Cardiac muscle cell (in vitro differentiated cells and primary cell): ENCODE results near the gene R3HDML. TPM values are rescaled to one million over a fixed set of nuclear protein-coding genes. Genes with fewer than 3 reads are reported as not detected.

ENCODE experiments used
- DNase-seq, 2 donors: peaks; one replicate each; pipeline versions ENCODE4 v3.0.0 to v3.0.0-alpha.2; 2010 to 2017; ENCODE audit warnings: low read depth in 1 of 2, low spot score in 1 of 2
- H3K27ac ChIP-seq: fragments of 200-600 bp; sonication (generic); 2 replicates; pipeline ENCODE4 v1.5.1; 2016
- H3K27me3 ChIP-seq: fragments of 200-600 bp; sonication (generic); 2 replicates; pipeline ENCODE4 v1.6.0; 2016; ENCODE audit warnings: control low read depth
- H3K36me3 ChIP-seq: fragments of 200-600 bp; sonication (generic); 2 replicates; pipeline ENCODE4 v1.5.1; 2016; ENCODE audit warnings: control low read depth
- H3K4me1 ChIP-seq: fragments of 200-600 bp; sonication (generic); 2 replicates; pipeline ENCODE4 v1.8.1; 2017; ENCODE audit warnings: low read depth, mild to moderate bottlenecking, mixed run types
- H3K4me3 ChIP-seq: fragments of 200-600 bp; sonication (generic); 2 replicates; pipeline ENCODE4 v1.5.1; 2016; ENCODE audit warnings: mild to moderate bottlenecking
- H3K9me3 ChIP-seq: fragments of 200-600 bp; sonication (generic); 2 replicates; pipeline ENCODE4 v1.5.1; 2017; ENCODE audit warnings: low read depth, mild to moderate bottlenecking, control low read depth
- polyA plus RNA-seq: library from polyadenylated mRNA; unstranded; fragments of >200 nt; fragmentation: Nextera tagmentation; extraction: Ambion mirVana; gene quantifications from 2 replicates; pipeline ENCODE4 v1.2.1, GENCODE V29; 2016
- total RNA-seq: library from RNA; depleted of rRNA; stranded (reverse); fragments of >200 nt; gene quantifications from 2 replicates; pipeline ENCODE4 v1.2.3, GENCODE V29; 2016
- TF ChIP-seq, protein P1 (sequence below): IDR thresholded peaks from 2 replicates; pipeline ENCODE4 v1.5.1; 2012; ENCODE audit warnings: low read depth, mild to moderate bottlenecking, low read length

The R3HDML gene
- total and polyA plus RNA-seq, 2 experiments from 2014 or later = not detected

GRCh38 chr20:44355498-44356352 is 18.9 kb downstream of the R3HDML start, which contains the start of gene HNF4A:
HNF4A (plus strand) TSS chr20:44355699; CDS start chr20:44355805, 106 bp downstream.
- no peaks in the 10 kb centered on the region for H3K9me3 ChIP-seq
- TF ChIP-seq, protein P1, sequence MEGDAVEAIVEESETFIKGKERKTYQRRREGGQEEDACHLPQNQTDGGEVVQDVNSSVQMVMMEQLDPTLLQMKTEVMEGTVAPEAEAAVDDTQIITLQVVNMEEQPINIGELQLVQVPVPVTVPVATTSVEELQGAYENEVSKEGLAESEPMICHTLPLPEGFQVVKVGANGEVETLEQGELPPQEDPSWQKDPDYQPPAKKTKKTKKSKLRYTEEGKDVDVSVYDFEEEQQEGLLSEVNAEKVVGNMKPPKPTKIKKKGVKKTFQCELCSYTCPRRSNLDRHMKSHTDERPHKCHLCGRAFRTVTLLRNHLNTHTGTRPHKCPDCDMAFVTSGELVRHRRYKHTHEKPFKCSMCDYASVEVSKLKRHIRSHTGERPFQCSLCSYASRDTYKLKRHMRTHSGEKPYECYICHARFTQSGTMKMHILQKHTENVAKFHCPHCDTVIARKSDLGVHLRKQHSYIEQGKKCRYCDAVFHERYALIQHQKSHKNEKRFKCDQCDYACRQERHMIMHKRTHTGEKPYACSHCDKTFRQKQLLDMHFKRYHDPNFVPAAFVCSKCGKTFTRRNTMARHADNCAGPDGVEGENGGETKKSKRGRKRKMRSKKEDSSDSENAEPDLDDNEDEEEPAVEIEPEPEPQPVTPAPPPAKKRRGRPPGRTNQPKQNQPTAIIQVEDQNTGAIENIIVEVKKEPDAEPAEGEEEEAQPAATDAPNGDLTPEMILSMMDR = no peak
- H3K4me1 ChIP-seq = no peaks in the 10 kb centered on the region
- H3K27me3 ChIP-seq = no peaks in the 10 kb centered on the region
- no peak within 1 kb of the TSS for H3K4me3 ChIP-seq
- no peaks in the 10 kb centered on the region for H3K36me3 ChIP-seq
- no peak within 1 kb of the TSS for H3K27ac ChIP-seq
- DNase-seq = no peak

- no peaks in the 10 kb centered on the region for H3K9me3 ChIP-seq
- DNase-seq = peak in 1 of 2 donors; percentile 4
- H3K4me3 ChIP-seq = no peak overlapping the region
- no peaks in the 10 kb centered on the region for H3K27me3 ChIP-seq
- H3K27ac ChIP-seq = no peak overlapping the region
- H3K4me1 ChIP-seq = no peaks in the 10 kb centered on the region
- no peaks in the 10 kb centered on the region for H3K36me3 ChIP-seq
- TF ChIP-seq, protein P1 = no peak
Observed at GRCh38 chr20:44356353-44356723, 19.5 kb downstream of the R3HDML start.

DNA sequence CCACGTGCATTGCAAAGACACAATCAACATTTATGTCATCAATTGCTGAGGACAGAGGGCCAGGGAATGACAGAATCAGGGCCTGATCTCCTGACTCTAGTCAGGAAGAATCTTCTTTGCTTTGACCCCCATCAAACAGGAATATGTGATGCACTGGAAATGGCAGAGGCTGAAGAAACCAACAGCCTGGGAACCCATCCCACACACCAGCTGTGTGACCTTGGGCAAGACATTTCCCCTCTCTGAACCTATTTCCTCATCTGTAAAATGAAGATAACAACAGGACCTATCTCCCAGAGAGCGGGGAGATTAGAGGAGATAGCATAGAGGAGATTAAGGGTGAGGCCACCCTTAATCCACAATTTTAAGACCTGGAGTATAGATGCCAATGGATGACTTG is 20.2 kb downstream of the R3HDML start:
- Histone ChIP-seq H3K4me1 (no peaks in the 10 kb centered on the region), H3K36me3 (no peaks in the 10 kb centered on the region), H3K27ac (no peak overlapping the region), H3K9me3 (no peaks in the 10 kb centered on the region), H3K27me3 (no peaks in the 10 kb centered on the region), H3K4me3 (no peak overlapping the region)
- TF ChIP-seq, protein P1 = no peak
- no peak for DNase-seq

DNA sequence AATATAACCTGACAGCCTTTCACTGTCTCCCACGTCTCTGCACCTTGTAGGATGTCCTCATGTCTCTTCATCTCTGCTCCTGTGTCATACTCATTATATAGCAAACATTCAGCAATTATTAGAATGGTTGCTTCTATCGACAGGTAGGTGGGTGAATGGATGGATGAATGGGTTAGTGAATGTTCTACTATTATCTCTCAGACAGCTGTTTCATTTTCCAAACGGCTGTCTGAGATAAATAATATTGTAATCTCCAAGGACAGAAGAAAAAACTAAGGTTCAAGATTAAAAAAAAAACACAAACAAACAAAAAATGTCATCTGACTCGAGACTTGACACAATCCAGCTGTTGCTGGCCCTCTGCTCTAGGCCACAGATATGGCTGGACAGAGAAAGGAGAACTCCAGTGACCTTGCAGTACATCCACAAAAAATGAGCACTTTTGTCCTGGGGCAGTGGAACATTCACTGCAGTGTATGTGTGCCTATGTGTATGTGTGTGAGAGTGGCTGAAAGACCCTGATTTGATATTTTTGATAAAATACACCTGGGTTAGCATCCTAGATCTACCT is 20.8 kb downstream of the R3HDML start:
- TF ChIP-seq, protein P1 = no peak
- no peak overlapping the region for H3K4me3 ChIP-seq

DNA sequence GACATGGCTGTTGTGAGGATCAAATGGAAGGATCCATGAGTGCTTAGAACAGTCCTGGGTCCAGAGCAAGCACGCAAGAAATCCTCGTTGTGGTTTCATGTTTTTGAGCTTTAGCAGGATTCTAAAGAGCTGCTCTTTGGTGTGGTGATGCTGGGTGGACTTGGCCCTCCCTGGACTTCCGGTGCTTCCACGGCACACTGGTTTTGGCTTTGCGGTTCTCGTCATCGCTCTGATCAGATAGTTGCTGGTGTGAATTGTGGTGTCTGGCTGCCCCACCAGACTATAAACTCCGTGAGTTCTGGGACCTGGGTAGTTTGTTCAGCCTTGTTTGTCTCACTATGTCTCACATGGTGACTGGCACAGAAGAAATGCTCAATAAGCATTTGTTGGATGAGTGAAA is 21.9 kb downstream of the R3HDML start:
- Histone ChIP-seq H3K36me3 (no peaks in the 10 kb centered on the region), H3K4me1 (no peaks in the 10 kb centered on the region), H3K27ac (no peak overlapping the region), H3K9me3 (no peaks in the 10 kb centered on the region), H3K4me3 (no peak overlapping the region), H3K27me3 (no peaks in the 10 kb centered on the region)
- TF ChIP-seq, protein P1 = no peak
- DNase-seq = no peak

More for the DNA sequence above, 20.8 kb downstream of the R3HDML start:
- Histone ChIP-seq H3K9me3 (no peaks in the 10 kb centered on the region), H3K27ac (no peak overlapping the region), H3K27me3 (no peaks in the 10 kb centered on the region), H3K4me1 (no peaks in the 10 kb centered on the region), H3K36me3 (no peaks in the 10 kb centered on the region)
- DNase-seq = peak in 1 of 2 donors; percentile 25
